NCI-H446 (cell line): ENCODE data around the gene NBPF6.
"Not testable (repeated sequence)": the region's sequence is repeated elsewhere in the genome, so short reads cannot be mapped to it uniquely, and the experiment has no call there.

ENCODE experiments used
- DNase-seq, 2 experiments: peaks; one replicate each; lab custom pipeline; 2025; lab: John Stamatoyannopoulos, UW

NBPF6 gene

GRCh38 chr1:108496856-108497255 is 46.7 kb downstream of the NBPF6 start:
- DNase-seq: not testable (repeated sequence)

- DNase-seq: no peak
These were observed 52.0 kb downstream of the NBPF6 start for GRCh38 chr1:108502138-108502537.

GRCh38 chr1:108502624-108503023 is 52.5 kb downstream of the NBPF6 start:
- DNase-seq: no peak

- DNase-seq: no peak
These were observed 53.1 kb downstream of the NBPF6 start for GRCh38 chr1:108503062-108503733.

GRCh38 chr1:108504447-108504846 is 54.3 kb downstream of the NBPF6 start:
- DNase-seq: no peak

- no peak for DNase-seq
These were observed 55.6 kb downstream of the NBPF6 start for GRCh38 chr1:108505763-108506070.

- no peak for DNase-seq
These were observed 61.6 kb downstream of the NBPF6 start for GRCh38 chr1:108511764-108512163.

- DNase-seq: peak; percentile 28 to 47
These were observed 62.3 kb downstream of the NBPF6 start for GRCh38 chr1:108512239-108513043.

GRCh38 chr1:108513044-108513415 is 62.9 kb downstream of the NBPF6 start:
- DNase-seq: no peak

GRCh38 chr1:108513914-108514313 is 63.8 kb downstream of the NBPF6 start:
- not testable (repeated sequence) for DNase-seq

GRCh38 chr1:108517301-108517897 is 67.3 kb downstream of the NBPF6 start:
- not testable (repeated sequence) for DNase-seq
